GM12878 (cell line): Measurements from ENCODE around the gene TLR1. TPM values are rescaled to one million over a fixed set of nuclear protein-coding genes. Genes with fewer than 3 reads are reported as not detected.

Source experiments
- CBX5 ChIP-seq: sonication (generic); IDR thresholded peaks from 2 replicates; pipeline ENCODE4 v1.6.1; 2016; ENCODE audit warnings: low read depth, moderate library complexity, mild to moderate bottlenecking, inconsistent platforms
- IKZF1 ChIP-seq: fragments of 450-650 bp; conservative IDR thresholded peaks from 2 replicates; pipeline ENCODE4 v1.6.1; 2017; ENCODE audit warnings: antibody characterized with exemption, mild to moderate bottlenecking
- LARP7 ChIP-seq: fragments of 450-650 bp; IDR thresholded peaks from 2 replicates; pipeline ENCODE4 v1.6.1; 2017; ENCODE audit warnings: mild to moderate bottlenecking
- NRF1 ChIP-seq: conservative IDR thresholded peaks from 2 replicates; pipeline ENCODE4 v1.6.1; 2011; ENCODE audit warnings: mild to moderate bottlenecking, low read depth, low read length, improper control_type of control experiment
- ZBED1 ChIP-seq: IDR thresholded peaks from 2 replicates; pipeline ENCODE4 v1.6.1; 2016; ENCODE audit warnings: borderline replicate concordance
- polyA plus RNA-seq, 11 experiments: library from polyadenylated mRNA; depleted of rRNA in 4 of 11; unstranded in 6 of 11; stranded (reverse) in 5 of 11; fragments of >200 nt; fragmentation: Nextera tagmentation in 4 of 11; fragmentation: Illumina TruSeq in 1 of 11; extraction: Ambion mirVana in 4 of 11; extraction: Trizol in 1 of 11; gene quantifications; 1 replicate in 1 of 11; 2 replicates in 10 of 11; pipeline versions ENCODE4 v1.2.1 to v1.2.3, GENCODE V29; 2011 to 2016; ENCODE audit warnings: inconsistent platforms in 2 of 11, missing spikeins in 2 of 11, low read depth in 1 of 11
- total RNA-seq, 4 experiments: library from RNA; depleted of rRNA in 3 of 4; stranded (reverse); fragments of >200 nt in 3 of 4; fragmentation: Illumina TruSeq in 1 of 4; extraction: Trizol in 1 of 4; gene quantifications; 2 replicates each; pipeline versions ENCODE4 v1.2.1 to v1.2.3, GENCODE V29; 2013 to 2021
- TF ChIP-seq, protein P1 (sequence below): fragments of 450-650 bp; IDR thresholded peaks from 2 replicates; pipeline ENCODE4 v1.6.1; 2016; ENCODE audit warnings: mild to moderate bottlenecking
- TF ChIP-seq, protein P2 (sequence below): IDR thresholded peaks from 2 replicates; pipeline ENCODE4 v1.6.1; 2012; ENCODE audit warnings: low read length, inconsistent platforms
- TF ChIP-seq, protein P3 (sequence below): IDR thresholded peaks from 2 replicates; pipeline ENCODE4 v1.6.1; 2011; ENCODE audit warnings: borderline replicate concordance, low read depth, mild to moderate bottlenecking, moderate library complexity, low read length; ENCODE audit not compliant: insufficient read depth, poor library complexity, severe bottlenecking
- TF ChIP-seq, protein P4 (sequence below): IDR thresholded peaks from 2 replicates; pipeline ENCODE4 v1.6.1; 2012; ENCODE audit warnings: low read depth, low read length, improper control_type of control experiment

The TLR1 gene
- total and polyA plus RNA-seq, 10 of the 15 experiments (the other 5 are each of a cell fraction or from before 2014, with no cell fraction given) = 9.3 to 57.1 (median 20.4) TPM

DNA sequence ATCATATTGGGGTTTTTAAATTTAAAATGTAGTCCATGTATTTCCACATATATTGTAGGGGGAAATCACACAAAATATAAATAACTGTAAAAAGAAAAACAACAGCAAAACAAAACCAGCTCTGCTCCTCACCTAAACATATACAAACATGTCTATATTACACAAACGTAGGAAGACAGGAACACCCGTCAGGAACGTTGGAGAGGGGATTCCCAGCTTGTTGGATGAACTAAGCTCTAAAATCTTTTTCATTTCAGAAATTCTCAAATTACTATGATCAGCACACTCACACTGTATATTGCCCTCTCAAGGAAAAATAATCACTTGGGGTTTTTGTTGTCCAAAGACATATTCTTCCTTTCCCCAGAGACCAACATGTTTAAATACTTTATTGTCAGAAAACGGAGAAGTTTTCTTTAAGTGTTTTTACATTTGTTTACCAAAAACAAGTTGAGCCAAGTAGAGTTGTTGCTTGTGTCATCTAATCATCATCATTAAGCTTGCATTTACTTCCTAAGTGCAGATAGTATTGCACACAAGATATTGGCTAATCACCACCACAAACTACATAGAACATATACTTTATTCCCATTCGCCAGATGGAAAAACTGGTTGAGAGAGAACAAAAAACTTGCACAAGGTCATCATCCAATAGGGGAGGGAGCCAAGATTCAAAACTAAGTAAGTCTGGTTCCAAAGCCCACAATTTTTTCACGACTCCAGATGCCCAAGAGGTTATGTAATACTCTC is 19.4 kb downstream of the TLR1 start (continued):
- TF ChIP-seq, protein P1, sequence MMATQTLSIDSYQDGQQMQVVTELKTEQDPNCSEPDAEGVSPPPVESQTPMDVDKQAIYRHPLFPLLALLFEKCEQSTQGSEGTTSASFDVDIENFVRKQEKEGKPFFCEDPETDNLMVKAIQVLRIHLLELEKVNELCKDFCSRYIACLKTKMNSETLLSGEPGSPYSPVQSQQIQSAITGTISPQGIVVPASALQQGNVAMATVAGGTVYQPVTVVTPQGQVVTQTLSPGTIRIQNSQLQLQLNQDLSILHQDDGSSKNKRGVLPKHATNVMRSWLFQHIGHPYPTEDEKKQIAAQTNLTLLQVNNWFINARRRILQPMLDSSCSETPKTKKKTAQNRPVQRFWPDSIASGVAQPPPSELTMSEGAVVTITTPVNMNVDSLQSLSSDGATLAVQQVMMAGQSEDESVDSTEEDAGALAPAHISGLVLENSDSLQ = no peak
- TF ChIP-seq LARP7 = no peak
- no peak for TF ChIP-seq CBX5
- no peak for TF ChIP-seq NRF1
- no peak for TF ChIP-seq IKZF1
- TF ChIP-seq, protein P2, sequence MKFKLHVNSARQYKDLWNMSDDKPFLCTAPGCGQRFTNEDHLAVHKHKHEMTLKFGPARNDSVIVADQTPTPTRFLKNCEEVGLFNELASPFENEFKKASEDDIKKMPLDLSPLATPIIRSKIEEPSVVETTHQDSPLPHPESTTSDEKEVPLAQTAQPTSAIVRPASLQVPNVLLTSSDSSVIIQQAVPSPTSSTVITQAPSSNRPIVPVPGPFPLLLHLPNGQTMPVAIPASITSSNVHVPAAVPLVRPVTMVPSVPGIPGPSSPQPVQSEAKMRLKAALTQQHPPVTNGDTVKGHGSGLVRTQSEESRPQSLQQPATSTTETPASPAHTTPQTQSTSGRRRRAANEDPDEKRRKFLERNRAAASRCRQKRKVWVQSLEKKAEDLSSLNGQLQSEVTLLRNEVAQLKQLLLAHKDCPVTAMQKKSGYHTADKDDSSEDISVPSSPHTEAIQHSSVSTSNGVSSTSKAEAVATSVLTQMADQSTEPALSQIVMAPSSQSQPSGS = no peak
- TF ChIP-seq, protein P3, sequence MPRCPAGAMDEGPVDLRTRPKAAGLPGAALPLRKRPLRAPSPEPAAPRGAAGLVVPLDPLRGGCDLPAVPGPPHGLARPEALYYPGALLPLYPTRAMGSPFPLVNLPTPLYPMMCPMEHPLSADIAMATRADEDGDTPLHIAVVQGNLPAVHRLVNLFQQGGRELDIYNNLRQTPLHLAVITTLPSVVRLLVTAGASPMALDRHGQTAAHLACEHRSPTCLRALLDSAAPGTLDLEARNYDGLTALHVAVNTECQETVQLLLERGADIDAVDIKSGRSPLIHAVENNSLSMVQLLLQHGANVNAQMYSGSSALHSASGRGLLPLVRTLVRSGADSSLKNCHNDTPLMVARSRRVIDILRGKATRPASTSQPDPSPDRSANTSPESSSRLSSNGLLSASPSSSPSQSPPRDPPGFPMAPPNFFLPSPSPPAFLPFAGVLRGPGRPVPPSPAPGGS = no peak
- TF ChIP-seq, protein P4, sequence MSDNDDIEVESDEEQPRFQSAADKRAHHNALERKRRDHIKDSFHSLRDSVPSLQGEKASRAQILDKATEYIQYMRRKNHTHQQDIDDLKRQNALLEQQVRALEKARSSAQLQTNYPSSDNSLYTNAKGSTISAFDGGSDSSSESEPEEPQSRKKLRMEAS = no peak
- TF ChIP-seq ZBED1 = no peak
